Astrocyte of the cerebellum (primary cell): ENCODE data around the gene TTYH3.

Experiments used
- DNase-seq: peaks from one replicate; pipeline ENCODE4 v3.0.0-alpha.2; 2011; ENCODE audit warnings: low read depth
- H3K4me3 ChIP-seq: 2 replicates; pipeline ENCODE4 v1.5.1; 2011; ENCODE audit warnings: mild to moderate bottlenecking, low read depth, low read length, moderate library complexity
- CTCF ChIP-seq: IDR thresholded peaks from 2 replicates; pipeline ENCODE4 v1.5.1; 2012; ENCODE audit warnings: low read length, low read depth, moderate library complexity, mild to moderate bottlenecking; ENCODE audit errors: missing control alignments
- in situ Hi-C: cut with HindIII; loops from 2 replicates; pipeline ENCODE4 v1.10.0; 2017; ENCODE audit warnings: low sequenced_read_pairs

The TTYH3 gene

GRCh38 chr7:2661096-2661449 lies 29.3 kb downstream of the TTYH3 start:
- DNase-seq, result no peak
- TF ChIP-seq CTCF, result no peak
- in situ Hi-C loops, result no loop called here
- no peak overlapping the region for H3K4me3 ChIP-seq

GRCh38 chr7:2661602-2662272 lies 30.0 kb downstream of the TTYH3 start:
- H3K4me3 ChIP-seq, result no peak overlapping the region
- DNase-seq, result no peak
- TF ChIP-seq CTCF, result no peak
- in situ Hi-C loops, result no loop called here

GRCh38 chr7:2662273-2663120 lies 30.7 kb downstream of the TTYH3 start:
- DNase-seq, result no peak
- no peak overlapping the region for H3K4me3 ChIP-seq
- in situ Hi-C loops, result no loop called here
- no peak for TF ChIP-seq CTCF

- in situ Hi-C loops, result no loop called here
- no peak for TF ChIP-seq CTCF
- no peak for DNase-seq
- no peak overlapping the region for H3K4me3 ChIP-seq
Observed at GRCh38 chr7:2663121-2663886, 31.5 kb downstream of the TTYH3 start.

- in situ Hi-C loops, result no loop called here
- H3K4me3 ChIP-seq, result no peak overlapping the region
- no peak for DNase-seq
- no peak for TF ChIP-seq CTCF
Observed at GRCh38 chr7:2663960-2664359, 32.2 kb downstream of the TTYH3 start.

- TF ChIP-seq CTCF, result no peak
- no peak overlapping the region for H3K4me3 ChIP-seq
- no peak for DNase-seq
- in situ Hi-C loops, result no loop called here
Observed at GRCh38 chr7:2665359-2665791, 33.6 kb downstream of the TTYH3 start.
